HepG2 (cell line): ENCODE data around the gene FAM169A. TPM values are rescaled to one million over a fixed set of nuclear protein-coding genes. Genes with fewer than 3 reads are reported as not detected.

Experiments
- BRD4 ChIP-seq: sonication (generic); formaldehyde crosslinking; IDR thresholded peaks from 2 replicates; pipeline ENCODE4 v1.4.0; 2020; ENCODE audit warnings: missing genetic modification reagents
- CREB1 ChIP-seq, 2 experiments: fragments of 450-650 bp in 1 of 2; IDR thresholded peaks; 2 replicates each; pipeline ENCODE4 v1.6.1; 2016 to 2017; ENCODE audit warnings: control low read depth in 1 of 2, mild to moderate bottlenecking in 1 of 2, missing compliant biosample characterization in 1 of 2, missing genetic modification characterization in 1 of 2
- HDAC1 ChIP-seq: sonication (generic); formaldehyde crosslinking; IDR thresholded peaks from 2 replicates; pipeline ENCODE4 v1.5.1; 2020; ENCODE audit warnings: mild to moderate bottlenecking, missing genetic modification reagents
- MAFG ChIP-seq: sonication (generic); formaldehyde crosslinking; IDR thresholded peaks from 2 replicates; pipeline ENCODE4 v1.5.1; 2020; ENCODE audit warnings: mild to moderate bottlenecking, missing genetic modification reagents
- NKX3-1 ChIP-seq: sonication (generic); formaldehyde crosslinking; IDR thresholded peaks from 2 replicates; pipeline ENCODE4 v1.5.0; 2020; ENCODE audit warnings: missing genetic modification reagents
- RARA ChIP-seq: IDR thresholded peaks from 2 replicates; pipeline ENCODE4 v1.6.1; 2016; ENCODE audit warnings: missing genetic modification reagents, missing compliant biosample characterization
- RNF2 ChIP-seq: fragments of 450-650 bp; conservative IDR thresholded peaks from 2 replicates; pipeline ENCODE4 v1.6.1; 2016; ENCODE audit warnings: low read depth
- SALL2 ChIP-seq: sonication (generic); formaldehyde crosslinking; IDR thresholded peaks from 2 replicates; pipeline ENCODE4 v1.8.1; 2023; ENCODE audit warnings: mild to moderate bottlenecking, missing genetic modification reagents, inconsistent platforms
- SKI ChIP-seq: fragments of 450-650 bp; IDR thresholded peaks from one replicate; pipeline ENCODE4 v1.6.1; 2018; ENCODE audit warnings: mild to moderate bottlenecking; ENCODE audit not compliant: partially characterized antibody
- ZIK1 ChIP-seq: sonication (generic); formaldehyde crosslinking; IDR thresholded peaks from 2 replicates; pipeline ENCODE4 v1.5.0; 2020; ENCODE audit warnings: mild to moderate bottlenecking, low read depth, missing genetic modification reagents, borderline replicate concordance
- ZNF563 ChIP-seq: sonication (generic); formaldehyde crosslinking; IDR thresholded peaks from 2 replicates; pipeline ENCODE4 v1.8.0; 2022; ENCODE audit warnings: mild to moderate bottlenecking, moderate library complexity, missing genetic modification reagents
- ZNF891 ChIP-seq: sonication (generic); formaldehyde crosslinking; IDR thresholded peaks from 2 replicates; pipeline ENCODE4 v1.5.0; 2020; ENCODE audit warnings: mild to moderate bottlenecking, missing genetic modification reagents
- polyA plus RNA-seq, 8 experiments: library from polyadenylated mRNA; depleted of rRNA in 3 of 8; stranded (reverse) in 7 of 8; unstranded in 1 of 8; fragments of >200 nt; fragmentation: Illumina TruSeq in 4 of 8; extraction: Trizol in 4 of 8; gene quantifications; 2 replicates each; pipeline versions ENCODE4 v1.2.1 to v1.2.3, GENCODE V29; 2011 to 2016; ENCODE audit warnings: low read depth in 4 of 8, missing spikeins in 1 of 8, mixed read lengths in 1 of 8; ENCODE audit not compliant: insufficient read depth in 1 of 8
- total RNA-seq, 5 experiments: library from RNA; depleted of rRNA; stranded (reverse); fragments of >200 nt; fragmentation: Illumina TruSeq; extraction: Trizol; gene quantifications; 2 replicates each; pipeline ENCODE4 v1.2.3, GENCODE V29; 2016; ENCODE audit warnings: low read depth in 1 of 5
- TF ChIP-seq, protein P1 (sequence below): sonication (generic); formaldehyde crosslinking; IDR thresholded peaks from 2 replicates; pipeline ENCODE4 v1.5.1; 2020; ENCODE audit warnings: mild to moderate bottlenecking, missing genetic modification reagents, borderline replicate concordance
- TF ChIP-seq, protein P2 (sequence below): sonication (generic); formaldehyde crosslinking; IDR thresholded peaks from 2 replicates; pipeline ENCODE4 v1.8.0; 2022; ENCODE audit warnings: missing genetic modification reagents, mild to moderate bottlenecking, borderline replicate concordance
- TF ChIP-seq, protein P3 (sequence below): sonication (generic); formaldehyde crosslinking; IDR thresholded peaks from 2 replicates; pipeline ENCODE4 v1.4.0; 2020; ENCODE audit warnings: missing genetic modification reagents
- TF ChIP-seq, protein P4 (sequence below): sonication (generic); formaldehyde crosslinking; IDR thresholded peaks from 2 replicates; pipeline ENCODE4 v1.4.0; 2020; ENCODE audit warnings: mild to moderate bottlenecking, missing genetic modification reagents, borderline replicate concordance
- TF ChIP-seq, protein P5 (sequence below): sonication (generic); formaldehyde crosslinking; IDR thresholded peaks from 2 replicates; pipeline ENCODE4 v1.8.1; 2022; ENCODE audit warnings: mild to moderate bottlenecking, missing genetic modification reagents
- TF ChIP-seq, protein P6 (sequence below): sonication (generic); formaldehyde crosslinking; IDR thresholded peaks from 2 replicates; pipeline ENCODE4 v1.5.1; 2020; ENCODE audit warnings: mild to moderate bottlenecking, missing genetic modification reagents, moderate library complexity

FAM169A gene
- total and polyA plus RNA-seq, 2 of the 13 experiments (the other 11 are each of a cell fraction or from before 2014, with no cell fraction given) = 21.1 to 110 TPM

DNA sequence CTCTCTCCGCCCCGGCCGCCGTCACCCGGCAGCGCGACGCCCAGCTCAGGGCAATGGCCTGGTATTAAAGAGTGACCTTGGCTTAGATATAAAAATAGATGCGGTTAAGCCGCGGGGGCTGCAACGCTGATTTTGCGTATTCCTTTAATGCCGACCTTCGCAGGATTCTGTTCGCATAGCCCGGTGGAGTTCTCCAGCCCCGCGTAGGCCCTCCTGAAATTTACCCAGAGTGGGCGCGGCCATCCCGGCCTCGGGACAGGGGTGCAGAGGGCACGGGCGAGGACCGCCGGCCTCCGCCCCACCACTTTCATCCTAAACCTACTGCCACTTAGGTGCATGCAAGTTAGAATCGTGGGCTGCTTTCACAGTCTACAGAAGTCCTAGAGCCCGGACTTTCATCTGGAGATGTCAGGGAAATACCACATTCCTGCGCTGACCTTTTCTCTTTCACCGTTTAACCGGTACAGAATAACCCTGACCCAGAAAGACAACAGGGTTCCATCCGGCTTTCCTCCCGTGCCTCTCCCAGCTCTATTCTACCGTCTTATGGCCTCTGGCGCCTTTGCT, 492 bp upstream of the FAM169A start (continued):
- TF ChIP-seq, protein P1, sequence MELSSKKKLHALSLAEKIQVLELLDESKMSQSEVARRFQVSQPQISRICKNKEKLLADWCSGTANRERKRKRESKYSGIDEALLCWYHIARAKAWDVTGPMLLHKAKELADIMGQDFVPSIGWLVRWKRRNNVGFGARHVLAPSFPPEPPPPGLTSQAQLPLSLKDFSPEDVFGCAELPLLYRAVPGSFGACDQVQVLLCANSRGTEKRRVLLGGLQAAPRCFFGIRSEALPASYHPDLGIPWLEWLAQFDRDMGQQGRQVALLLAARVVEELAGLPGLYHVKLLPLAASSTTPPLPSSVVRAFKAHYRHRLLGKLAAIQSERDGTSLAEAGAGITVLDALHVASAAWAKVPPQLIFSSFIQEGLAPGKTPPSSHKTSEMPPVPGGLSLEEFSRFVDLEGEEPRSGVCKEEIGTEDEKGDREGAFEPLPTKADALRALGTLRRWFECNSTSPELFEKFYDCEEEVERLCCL (CRISPR knock-in tag) = 0 out of 2 replicates have a peak, but pooled peaks have one; percentile 35
- TF ChIP-seq, protein P2, sequence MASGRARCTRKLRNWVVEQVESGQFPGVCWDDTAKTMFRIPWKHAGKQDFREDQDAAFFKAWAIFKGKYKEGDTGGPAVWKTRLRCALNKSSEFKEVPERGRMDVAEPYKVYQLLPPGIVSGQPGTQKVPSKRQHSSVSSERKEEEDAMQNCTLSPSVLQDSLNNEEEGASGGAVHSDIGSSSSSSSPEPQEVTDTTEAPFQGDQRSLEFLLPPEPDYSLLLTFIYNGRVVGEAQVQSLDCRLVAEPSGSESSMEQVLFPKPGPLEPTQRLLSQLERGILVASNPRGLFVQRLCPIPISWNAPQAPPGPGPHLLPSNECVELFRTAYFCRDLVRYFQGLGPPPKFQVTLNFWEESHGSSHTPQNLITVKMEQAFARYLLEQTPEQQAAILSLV = peak; percentile 42; the same call in 1 of the 2 replicates
- peak; percentile 51; the same call in 1 of the 2 replicates for TF ChIP-seq HDAC1
- TF ChIP-seq MAFG (CRISPR knock-in tag) = no peak
- TF ChIP-seq ZIK1 = no peak
- TF ChIP-seq, protein P3, sequence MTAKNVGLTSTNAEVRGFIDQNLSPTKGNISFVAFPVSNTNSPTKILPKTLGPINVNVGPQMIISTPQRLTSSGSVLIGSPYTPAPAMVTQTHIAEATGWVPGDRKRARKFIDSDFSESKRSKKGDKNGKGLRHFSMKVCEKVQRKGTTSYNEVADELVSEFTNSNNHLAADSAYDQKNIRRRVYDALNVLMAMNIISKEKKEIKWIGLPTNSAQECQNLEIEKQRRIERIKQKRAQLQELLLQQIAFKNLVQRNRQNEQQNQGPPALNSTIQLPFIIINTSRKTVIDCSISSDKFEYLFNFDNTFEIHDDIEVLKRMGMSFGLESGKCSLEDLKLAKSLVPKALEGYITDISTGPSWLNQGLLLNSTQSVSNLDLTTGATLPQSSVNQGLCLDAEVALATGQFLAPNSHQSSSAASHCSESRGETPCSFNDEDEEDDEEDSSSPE (CRISPR knock-in tag) = peak; percentile 50
- no peak for TF ChIP-seq CREB1 (IDR thresholded peaks at IDR 0.05)
- peak; percentile 46; the same call in 1 of the 2 replicates for TF ChIP-seq CREB1 (CRISPR knock-in tag; IDR thresholded peaks at IDR 0.05)
- peak; percentile 70; the same call in 1 of the 2 replicates for TF ChIP-seq BRD4 (CRISPR knock-in tag)
- peak; percentile 56; the same call in 1 of the 2 replicates for TF ChIP-seq SALL2 (CRISPR knock-in tag)
- TF ChIP-seq, protein P4, sequence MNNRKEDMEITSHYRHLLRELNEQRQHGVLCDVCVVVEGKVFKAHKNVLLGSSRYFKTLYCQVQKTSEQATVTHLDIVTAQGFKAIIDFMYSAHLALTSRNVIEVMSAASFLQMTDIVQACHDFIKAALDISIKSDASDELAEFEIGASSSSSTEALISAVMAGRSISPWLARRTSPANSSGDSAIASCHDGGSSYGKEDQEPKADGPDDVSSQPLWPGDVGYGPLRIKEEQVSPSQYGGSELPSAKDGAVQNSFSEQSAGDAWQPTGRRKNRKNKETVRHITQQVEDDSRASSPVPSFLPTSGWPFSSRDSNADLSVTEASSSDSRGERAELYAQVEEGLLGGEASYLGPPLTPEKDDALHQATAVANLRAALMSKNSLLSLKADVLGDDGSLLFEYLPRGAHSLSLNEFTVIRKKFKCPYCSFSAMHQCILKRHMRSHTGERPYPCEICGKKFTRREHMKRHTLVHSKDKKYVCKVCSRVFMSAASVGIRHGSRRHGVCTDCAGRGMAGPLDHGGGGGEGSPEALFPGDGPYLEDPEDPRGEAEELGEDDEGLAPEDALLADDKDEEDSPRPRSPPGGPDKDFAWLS (CRISPR knock-in tag) = no peak
- TF ChIP-seq, protein P5, sequence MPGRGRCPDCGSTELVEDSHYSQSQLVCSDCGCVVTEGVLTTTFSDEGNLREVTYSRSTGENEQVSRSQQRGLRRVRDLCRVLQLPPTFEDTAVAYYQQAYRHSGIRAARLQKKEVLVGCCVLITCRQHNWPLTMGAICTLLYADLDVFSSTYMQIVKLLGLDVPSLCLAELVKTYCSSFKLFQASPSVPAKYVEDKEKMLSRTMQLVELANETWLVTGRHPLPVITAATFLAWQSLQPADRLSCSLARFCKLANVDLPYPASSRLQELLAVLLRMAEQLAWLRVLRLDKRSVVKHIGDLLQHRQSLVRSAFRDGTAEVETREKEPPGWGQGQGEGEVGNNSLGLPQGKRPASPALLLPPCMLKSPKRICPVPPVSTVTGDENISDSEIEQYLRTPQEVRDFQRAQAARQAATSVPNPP = 0 out of 2 replicates have a peak, but pooled peaks have one; percentile 21
- TF ChIP-seq SKI = peak; percentile 40
- no peak for TF ChIP-seq RNF2
- no peak for TF ChIP-seq ZNF891 (CRISPR knock-in tag)
- TF ChIP-seq ZNF563 (CRISPR knock-in tag) = 0 out of 2 replicates have a peak, but pooled peaks have one; percentile 16
- TF ChIP-seq NKX3-1 (CRISPR knock-in tag) = peak; percentile 43; the same call in 1 of the 2 replicates
- TF ChIP-seq RARA (CRISPR knock-in tag) = peak; percentile 91
- TF ChIP-seq, protein P6, sequence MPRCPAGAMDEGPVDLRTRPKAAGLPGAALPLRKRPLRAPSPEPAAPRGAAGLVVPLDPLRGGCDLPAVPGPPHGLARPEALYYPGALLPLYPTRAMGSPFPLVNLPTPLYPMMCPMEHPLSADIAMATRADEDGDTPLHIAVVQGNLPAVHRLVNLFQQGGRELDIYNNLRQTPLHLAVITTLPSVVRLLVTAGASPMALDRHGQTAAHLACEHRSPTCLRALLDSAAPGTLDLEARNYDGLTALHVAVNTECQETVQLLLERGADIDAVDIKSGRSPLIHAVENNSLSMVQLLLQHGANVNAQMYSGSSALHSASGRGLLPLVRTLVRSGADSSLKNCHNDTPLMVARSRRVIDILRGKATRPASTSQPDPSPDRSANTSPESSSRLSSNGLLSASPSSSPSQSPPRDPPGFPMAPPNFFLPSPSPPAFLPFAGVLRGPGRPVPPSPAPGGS = peak; percentile 31; the same call in 1 of the 2 replicates
